Measurements from ENCODE around the gene CFAP46.
"Not testable (repeated sequence)": the region's sequence is repeated elsewhere in the genome, so short reads cannot be mapped to it uniquely, and the experiment has no call there.

CFAP46 gene

DNA sequence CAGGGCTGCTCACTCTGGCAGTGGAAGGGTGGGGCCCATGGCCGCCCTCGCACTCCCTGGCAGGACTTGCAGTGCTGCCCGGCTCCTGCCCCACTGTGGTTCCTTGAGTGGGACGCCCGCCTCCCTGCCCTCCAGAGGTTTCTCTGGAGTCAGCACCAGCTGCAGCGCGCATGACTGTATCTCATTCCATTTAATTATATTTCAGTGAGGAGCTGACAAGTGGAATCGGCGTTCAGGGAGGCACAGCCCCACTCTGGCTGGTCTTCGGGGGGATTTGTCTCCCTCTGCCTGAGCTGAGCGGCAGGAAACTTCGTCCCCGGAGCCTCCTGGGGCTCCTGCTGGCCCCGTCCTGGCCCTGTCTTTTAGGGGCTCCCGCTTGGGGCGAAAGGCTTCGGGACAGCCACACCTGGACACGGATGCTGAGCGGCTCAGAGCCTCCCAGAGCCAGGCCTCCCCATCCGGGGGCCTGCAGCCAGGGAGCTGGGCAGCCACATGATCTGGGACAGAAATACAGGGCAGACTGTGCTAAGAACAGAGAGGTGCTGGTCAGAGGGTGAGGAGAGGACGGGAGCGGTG, 81.2 kb downstream of the CFAP46 start:
- no peak for DNase-seq (ENCODE audit: low read depth)

DNA sequence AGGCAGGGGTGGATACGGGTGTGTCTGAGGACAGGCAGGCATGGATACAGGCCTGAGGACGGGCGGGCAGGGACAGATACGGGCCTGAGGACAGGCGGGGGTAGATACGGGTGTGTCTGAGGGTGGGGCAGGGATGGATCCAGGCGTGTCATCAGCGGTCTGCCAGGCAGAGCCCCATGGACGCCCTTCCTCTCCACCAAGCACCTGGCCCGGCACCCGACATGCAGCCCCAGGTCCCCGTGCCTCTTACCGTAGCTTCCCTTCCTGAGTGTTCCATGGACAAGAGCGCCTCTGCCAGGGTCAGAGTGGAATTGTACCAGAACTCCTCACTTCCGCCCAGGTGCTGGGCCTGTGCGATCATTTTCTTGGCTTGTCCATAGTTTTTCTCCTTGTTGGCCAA, 81.8 kb downstream of the CFAP46 start:
- no peak for DNase-seq (ENCODE audit: low read depth)

DNA sequence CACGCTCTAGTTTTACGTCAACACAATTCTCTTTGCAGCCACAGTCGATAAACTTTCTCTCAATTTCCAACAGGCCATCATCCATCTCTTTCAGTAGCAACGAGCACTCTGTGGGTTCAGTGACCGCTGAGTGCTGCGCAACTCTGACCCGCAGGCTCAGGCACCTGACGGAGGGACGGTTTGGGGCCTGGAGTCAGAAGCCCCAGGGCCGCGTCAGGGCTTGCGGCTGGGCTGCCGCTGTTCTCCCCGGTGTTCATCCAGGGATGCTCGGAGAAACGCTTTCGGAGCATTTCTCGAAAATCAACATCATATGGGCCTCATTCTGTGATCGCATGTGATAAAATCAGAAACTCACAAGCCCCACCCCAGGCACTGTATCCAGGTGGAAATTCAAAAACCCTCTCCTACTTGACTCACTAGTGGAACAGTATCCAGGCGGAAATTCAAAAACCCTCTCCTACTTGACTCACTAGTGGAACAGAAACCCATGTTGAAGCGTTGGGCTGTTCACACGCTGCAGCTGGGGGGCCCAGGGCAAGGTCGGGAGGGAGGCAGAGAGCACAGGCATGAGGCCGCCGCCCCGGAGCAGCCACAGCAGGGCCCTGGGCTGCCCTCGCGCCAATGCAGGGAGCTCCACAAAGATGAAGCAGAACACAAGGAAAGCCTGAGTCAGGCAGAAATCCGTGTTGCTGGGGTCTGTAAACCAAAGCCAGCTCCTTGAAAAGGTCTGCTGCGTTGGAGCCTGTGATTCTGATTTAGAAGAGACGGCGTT, 83.1 kb downstream of the CFAP46 start:
- no peak for DNase-seq (ENCODE audit: low read depth)

DNA sequence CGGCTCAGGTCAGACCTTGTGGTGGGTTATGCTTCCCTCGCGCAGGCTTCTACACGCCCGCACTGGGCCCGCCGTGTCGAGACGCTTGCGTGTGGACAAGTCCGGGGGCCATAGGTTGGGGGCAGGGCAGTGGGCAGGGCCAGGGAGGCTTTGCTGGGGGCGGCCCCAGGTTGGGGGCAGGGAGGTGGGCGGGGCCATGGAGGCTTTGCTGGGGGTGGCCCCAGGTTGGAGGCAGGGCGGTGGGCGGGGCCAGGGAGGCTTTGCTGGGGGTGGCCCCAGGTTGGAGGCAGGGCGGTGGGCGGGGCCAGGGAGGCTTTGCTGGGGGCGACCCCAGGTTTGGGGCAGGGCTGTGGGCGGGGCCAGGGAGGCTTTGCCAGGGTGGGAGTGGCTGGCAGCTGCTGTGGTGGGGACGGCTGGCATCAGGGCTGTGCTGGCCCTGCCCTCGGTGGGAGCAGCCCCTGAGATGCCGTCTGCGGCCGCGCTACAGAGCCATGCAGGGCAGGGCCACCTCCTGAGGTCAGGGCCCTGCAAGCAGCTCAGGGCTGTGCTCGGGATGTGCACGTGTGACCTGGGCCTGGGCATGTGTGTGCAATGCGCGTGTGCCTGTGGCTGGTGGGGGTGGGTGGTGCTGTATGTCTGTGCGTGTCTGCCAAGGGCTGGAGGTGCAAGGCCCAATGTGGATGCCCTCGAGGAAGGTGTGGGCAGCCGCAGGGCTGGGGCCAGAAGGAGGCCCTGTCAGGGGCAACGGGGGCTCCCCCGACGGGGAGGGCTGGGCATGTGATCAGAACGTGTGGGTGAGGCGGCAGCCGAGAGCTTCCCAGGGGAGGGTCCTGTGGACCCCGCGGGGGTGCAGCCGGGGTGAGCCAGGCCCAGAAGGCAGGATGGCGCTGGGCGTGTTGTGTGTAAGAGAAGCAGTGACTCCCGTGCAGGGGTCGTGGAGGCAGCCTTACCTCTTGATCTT, 84.0 kb downstream of the CFAP46 start:
- no peak for DNase-seq (ENCODE audit: low read depth)

DNA sequence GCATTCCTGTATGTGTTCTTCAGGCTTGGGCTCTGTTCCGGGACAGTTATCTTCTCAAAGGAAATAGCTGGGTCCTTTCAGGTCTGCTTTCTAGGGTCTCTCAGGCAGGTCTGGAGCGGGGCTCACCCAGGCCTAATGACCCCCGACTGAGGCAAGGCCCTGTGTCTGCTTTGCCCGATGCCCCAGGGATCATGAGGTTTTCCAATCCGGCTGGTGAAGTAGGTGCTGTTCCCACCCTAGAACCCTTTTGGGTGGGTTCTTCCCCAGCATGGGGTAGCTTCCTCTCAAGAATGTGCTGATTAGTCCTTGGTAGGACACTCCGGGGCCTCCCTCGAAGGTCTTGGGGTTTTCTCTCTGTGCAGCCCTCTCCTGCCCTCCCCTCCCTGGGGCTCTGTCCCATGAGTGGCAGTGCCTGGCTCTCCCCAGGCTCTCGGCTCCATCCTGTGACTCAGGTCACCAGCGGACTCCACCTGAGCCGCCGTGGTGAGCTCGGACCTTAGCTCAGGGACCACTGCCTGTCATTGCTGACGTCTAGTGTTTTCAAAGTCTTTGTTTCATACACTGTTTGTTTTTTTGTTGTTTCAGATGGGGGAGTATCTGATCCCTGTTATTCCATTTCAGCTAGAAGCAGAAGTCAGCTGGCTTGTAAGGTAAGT, 85.4 kb downstream of the CFAP46 start:
- DNase-seq (ENCODE audit: low read depth), result no peak

DNA sequence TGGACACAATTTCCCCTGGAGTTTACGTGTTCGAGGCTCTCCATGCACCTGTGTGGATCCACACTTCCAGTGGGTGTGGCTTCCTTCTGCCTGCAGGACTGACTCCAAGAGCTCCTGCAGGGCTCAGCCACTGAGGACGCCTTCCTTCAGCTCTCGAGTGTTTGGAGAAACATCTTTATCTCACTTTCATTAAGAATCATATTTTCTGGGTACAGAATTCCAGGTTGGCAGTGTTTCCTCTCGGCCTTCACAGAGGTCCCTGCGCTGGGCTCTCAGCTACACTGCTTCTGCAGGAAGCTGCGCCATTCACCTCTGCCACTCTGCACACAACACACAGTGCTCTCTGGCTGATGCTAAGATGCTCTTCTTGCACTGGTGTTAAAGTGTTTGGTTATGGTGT, 86.5 kb downstream of the CFAP46 start:
- no peak for DNase-seq (ENCODE audit: low read depth)

DNA sequence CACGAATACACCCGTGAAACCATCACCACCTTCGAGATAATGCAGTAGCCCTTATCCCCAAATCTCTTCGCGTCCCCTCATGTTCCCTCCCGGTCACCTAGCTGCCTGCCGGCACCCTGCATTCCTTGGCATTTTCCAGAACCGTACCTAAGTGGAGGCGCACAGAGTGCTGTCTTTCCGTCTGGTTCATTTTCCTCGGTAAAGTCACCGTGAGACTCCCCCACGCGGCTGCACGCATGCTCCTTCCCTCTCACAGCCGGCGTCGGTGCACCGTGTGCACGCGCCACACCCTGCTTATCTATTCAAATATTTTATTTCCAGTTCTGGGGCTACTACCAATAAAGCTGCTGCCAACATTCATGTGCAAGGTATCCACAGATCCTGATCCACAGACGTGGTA, 90.9 kb downstream of the CFAP46 start:
- no peak for DNase-seq (ENCODE audit: low read depth)

DNA sequence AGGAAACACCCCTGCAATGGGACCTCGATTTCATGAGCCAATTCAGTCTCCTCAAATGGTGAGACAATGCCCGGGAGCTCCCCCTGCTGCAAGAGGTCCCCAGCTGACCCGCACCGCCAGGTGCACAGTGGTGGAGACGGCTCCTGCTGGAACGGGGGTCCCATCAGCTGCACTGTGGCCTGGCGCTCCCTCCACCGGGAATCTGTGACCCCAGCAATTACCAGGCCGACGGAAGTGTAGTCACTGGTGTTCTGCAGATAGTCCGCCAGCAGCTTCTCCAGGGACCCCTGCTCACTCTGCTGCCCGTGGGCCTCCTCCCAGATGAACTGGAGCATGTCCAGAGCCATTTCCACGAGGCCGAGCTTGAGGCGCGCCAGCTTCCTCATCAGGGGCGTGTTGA, 91.5 kb downstream of the CFAP46 start:
- DNase-seq (ENCODE audit: low read depth), result no peak

DNA sequence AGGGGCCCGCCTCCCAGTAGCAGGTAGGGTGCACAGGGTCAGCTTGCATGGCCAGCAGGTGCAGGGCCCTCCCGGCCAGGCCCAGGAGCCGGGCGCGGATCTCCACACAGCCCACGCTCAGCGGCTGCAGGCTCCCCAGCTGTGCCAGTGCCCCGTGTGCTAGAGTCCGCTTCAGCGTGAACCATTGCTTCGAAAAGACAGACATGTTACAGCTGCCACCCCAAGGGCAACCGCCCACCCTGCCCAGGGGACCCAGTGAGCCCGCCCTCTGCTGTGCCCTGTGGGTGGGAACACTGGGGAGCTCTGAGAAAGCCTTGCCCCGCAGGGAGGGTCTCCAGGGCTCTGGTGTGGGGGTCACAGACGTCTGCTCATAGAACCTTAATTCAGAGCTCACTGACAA, 92.1 kb downstream of the CFAP46 start:
- DNase-seq (ENCODE audit: low read depth), result no peak

DNA sequence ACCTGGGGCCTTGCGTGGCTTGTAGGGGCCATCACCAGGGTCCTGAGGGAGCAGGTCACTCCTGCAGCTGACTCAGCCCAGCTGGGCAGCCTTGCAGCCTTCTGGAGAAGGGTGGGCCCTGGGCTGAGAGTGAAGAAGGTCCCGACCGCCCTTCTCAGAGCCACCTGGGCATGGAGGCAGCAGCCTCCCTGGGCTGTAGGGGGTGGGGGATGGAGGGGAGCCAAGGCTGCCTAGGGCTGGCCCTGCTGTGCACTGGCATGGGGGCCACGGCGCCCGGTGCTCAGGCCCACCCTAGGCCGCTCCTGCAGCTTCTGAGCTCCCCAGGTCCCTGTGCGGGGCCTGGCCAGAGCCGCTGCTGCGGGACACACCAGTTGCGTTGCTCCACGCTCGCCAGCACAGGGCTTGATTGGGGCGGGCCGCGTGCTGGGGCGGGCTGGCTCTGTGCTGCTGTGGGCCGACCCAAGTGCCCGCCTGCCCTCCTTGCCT, 92.8 kb downstream of the CFAP46 start:
- no peak for DNase-seq (ENCODE audit: low read depth)

DNA sequence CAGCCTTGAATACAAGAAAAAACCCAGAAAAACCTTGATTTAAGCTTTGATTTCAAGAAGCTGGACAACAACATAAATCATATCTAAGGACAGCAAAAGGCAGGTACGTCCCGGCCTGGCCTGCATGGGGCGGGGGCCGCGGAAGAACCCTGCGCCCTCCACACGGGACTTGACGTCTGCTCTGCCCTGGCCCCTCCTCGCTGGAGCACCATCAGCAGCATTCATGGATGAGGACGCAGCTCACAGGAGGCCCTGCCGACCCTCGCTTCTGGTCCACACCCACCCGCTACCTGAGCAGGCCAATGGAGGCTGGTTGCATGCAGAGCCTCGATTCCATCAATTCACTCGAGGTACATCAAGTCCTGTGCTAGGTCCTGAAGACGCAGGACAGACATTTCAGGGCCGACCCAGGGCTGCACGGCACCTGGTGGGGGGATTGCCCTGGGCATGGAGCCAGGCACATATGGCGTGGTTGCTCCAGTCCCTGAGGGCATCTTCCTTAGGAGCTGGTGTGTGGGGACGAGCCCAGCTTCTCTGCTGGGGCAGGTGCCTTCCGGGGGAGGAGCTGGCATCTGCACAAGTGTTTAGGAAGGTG, 93.3 kb downstream of the CFAP46 start:
- DNase-seq (ENCODE audit: low read depth), result no peak

DNA sequence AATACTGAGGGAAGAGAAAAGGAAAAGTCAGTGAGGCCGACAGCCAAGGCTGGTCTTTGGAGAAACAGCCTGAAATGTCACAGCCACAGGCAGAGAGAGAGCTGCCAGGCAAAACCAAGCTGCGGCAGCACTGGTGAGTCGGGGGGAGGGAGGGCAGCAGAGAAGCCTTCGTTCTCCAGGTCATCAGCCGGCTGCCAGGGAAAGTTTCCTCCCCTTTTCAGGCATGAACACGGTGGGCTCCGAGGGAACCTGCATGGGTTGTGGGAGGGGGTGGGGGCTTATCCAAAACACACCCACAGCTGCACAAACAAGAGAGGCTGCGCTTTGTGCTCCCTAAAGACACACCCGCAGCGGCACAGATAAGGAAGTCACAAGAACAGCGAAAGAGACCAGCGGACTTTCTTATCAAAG, 94.1 kb downstream of the CFAP46 start:
- DNase-seq (ENCODE audit: low read depth), result no peak

DNA sequence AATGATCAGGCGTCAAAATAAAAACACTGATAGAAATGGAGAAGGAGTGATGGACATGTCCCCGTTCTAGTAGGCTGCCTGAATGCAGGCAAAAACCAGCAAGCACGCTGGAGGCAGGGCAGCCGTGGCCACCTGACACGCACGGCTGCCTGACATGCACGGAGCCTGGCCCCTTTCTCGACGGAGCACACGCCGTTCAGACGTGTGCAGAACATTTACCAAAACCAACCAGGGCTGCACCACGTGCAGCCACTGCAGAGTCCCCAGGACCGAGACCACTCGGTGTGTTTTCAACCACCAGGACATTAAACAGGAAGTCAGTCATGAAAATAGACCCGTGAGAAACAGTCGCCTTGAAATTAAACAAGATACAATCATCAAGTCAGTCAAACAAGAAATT, 94.5 kb downstream of the CFAP46 start:
- no peak for DNase-seq (ENCODE audit: low read depth)

DNA sequence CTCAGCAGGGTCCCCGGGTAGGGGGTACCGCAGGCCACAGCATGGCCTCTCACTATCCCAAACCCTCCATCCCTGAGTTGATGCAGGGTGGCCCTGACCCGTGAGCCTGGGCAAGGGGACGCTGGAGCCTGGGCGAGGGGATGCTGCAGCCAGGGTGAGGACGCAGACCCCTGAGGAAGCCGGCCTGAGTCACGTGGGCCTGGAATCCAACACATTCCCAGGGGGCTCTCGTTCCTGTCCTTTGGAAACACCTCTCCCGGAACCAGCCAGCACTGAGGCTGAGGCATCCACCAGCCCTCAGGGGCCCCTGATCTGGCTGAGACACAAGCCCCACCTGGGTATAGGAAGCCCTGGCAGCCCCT, 95.0 kb downstream of the CFAP46 start:
- no peak for DNase-seq (ENCODE audit: low read depth)

DNA sequence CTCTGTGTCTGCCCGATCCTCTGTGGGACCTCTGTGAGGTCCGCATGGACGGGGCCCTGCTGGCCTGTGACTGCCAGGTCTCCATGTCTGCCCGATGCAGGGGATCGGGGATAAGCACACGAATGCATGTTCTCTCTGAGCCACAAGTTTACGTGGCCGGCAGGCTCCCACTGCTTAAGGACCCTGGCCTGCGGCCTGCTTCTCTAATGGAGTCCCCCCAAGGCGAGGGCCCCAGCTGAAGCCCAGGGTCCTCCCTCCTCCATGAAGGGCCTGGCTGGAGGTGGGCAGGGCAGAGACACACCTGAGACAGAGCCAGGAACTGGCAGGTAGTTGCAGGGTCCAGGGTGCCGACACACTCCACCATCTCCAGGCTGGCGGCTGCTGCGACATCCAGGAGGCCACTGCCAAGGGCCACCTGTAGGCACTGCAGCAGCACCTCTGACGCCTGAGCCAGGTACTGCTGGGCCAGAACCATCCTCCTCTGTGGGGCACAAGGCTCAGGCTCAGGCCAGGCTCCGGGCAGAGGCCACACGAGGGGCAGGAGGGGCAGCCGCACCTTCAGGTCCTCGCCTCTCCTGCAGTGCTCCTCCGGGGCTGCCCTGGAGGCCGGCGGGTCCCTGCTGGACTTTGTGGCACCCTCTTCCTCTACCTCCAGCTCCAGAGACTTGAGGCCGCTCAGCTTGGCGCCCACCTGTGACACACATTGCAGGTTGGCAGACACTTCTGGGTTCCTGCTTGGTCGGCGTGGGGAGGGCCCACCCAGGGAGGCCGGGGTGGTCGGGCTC, 95.5 kb downstream of the CFAP46 start:
- no peak for DNase-seq (ENCODE audit: low read depth)

DNA sequence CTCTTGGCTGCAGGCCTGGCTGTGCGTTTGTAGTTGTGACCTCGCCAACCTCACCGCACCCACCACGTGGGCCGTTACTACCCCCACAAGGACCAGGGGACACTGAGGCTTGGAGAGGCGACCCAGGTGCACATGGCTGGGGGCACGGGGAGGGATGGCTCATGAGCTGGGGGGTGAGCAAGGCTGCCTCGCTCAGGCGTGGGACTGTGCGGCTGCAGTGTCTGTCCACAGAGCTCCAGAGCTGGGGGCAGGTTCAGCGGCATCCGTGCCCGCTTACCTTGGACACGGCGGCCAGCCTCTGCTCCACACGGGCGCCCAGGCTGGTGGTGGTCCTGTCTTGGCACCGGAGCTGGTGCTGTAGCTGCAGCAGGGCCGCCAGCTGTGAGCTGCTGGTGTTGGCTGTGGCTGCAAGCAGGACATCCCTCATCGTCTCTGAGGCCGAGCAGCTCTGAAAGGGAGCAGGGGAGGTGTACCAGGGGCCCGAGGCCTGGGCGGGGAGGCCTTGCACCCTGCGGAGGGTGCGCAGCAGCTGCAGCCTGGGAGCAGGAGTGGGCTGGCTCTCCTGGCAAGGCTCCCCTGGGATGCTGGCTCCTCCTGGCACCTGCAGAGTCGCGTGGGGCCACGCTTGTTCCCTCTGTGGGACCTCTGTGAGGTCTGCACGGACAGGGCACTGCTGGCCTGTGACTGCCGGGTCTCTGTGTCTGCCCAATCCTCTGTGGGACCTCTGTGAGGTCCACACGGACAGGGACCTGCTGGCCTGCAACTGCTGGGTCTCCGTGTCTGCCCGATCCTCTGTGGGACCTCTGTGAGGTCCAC, 96.4 kb downstream of the CFAP46 start:
- no peak for DNase-seq (ENCODE audit: low read depth)

DNA sequence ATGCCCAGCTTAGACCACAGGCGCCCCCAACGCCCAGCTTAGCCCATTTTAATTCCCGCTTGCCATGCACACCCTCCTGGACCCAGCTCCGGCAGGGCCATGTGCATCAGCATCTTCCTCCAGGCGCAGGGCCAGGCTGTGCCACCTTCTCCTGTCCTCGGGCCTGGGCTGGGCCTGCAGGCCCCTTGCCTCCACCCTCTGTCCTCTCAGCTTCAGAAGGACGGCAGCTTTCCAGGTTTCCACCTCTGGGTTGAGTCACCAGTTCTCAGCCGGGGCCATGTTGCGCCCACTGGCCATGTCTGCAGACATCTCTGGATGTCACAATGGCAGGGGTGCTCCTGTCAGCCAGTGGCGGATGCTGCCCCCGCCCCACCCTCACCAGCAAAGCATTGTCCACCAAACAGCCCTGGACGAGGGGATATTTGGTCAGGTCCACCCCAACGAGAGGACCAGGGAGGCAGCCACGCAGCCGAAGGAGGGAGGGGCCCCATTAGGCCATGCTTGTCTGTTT, 97.3 kb downstream of the CFAP46 start:
- DNase-seq (ENCODE audit: low read depth), result no peak

DNA sequence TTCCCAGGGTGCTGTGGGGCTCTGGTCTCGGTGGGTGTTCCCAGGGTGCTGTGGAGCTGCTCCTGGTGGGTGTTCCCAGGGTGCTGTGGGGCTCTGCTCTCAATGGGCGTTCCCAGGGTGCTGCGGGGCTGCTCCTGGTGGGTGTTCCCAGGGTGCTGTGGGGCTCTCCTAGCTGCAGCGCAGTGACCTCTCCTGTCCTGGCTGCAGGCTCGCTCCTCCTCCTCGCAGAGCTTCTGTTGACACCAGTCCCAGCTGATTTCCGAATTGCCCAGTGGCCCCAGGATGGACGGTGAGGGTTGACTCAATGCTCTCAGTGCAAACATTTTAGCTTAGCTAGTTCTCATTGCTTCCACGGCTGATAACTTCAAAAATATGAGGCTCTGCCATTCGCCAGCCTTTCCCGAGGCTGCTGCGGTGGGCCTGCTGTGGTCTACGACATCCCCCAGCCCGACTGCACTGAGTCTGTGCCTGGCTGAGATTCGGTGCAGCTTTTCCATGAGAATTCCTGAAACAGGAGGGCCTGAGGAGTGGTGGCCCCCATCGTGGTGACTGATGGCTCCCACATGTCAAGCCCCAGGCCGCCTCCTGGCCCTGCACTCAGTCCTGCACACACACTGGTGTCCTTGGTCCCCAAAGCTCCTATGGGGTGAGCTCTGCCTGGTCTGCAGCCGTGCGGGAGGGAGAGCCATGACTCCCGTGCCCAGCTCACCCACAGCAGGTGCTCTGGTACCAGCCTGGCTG, 98.1 kb downstream of the CFAP46 start:
- no peak for DNase-seq (ENCODE audit: low read depth)

DNA sequence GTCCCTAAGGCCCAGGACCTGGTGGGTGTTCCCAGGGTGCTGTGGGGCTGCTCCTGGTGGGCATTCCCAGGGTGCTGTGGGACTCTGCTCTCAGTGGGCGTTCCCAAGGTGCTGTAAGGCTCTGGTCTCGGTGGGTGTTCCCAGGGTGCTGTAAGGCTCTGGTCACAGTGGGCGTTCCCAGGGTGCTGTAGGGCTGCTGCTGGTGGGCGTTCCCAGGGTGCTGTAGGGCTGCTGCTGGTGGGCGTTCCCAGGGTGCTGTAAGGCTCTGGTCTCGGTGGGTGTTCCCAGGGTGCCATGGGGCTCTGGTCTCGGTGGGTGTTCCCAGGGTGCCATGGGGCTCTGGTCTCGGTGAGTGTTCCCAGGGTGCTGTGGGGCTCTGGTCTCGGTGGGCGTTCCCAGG, 99.1 kb downstream of the CFAP46 start:
- not testable (repeated sequence) for DNase-seq (ENCODE audit: low read depth)

All from fibroblast of gingiva (primary cell).